GM10266 (cell line): Measurements from ENCODE around the gene TSKU.

Experiments
- DNase-seq: peaks from one replicate; pipeline ENCODE4 v3.0.0; 2012; ENCODE audit errors: extremely low spot score
- CTCF ChIP-seq: IDR thresholded peaks from 2 replicates; pipeline ENCODE4 v1.5.1; 2012; ENCODE audit warnings: mild to moderate bottlenecking, low read depth; ENCODE audit not compliant: control insufficient read depth, insufficient read depth; ENCODE audit errors: missing control alignments

The TSKU gene

DNA sequence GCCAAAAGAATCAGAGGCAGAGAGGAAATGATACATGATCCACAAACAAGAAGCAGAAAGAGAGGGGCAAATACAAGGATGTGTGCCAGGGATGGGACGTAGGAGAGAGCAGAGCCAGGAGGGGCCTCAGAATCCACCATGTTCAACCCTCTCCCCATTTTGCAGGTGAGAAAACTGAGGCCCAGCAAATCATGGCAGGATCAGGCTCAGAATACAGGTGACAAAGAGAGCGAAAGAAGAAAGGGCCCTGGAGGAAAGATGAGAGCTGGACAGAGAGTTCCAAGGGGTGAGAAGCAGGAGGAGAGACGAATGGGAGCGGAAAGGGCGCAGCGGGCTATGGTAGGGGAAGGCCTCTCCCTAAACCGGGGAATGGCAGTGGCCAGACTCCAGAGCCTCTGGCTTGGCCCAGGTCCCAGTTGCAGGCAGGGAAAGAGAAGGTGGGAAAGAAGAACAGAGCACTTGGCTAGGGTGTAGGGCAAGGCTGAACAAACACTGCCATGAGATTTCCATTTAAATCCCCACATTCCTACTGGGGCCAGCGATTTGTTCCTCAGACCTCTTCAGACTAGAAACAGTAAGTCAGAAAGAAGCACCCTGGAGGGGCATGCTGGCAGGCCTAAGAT, 44.4 kb upstream of the TSKU start:
- TF ChIP-seq CTCF, result no peak
- DNase-seq, result no peak

GRCh38 chr11:76739798-76740197, 43.4 kb upstream of the TSKU start:
- TF ChIP-seq CTCF, result no peak
- no peak for DNase-seq

GRCh38 chr11:76740772-76741171, 42.4 kb upstream of the TSKU start:
- no peak for DNase-seq
- no peak for TF ChIP-seq CTCF

DNA sequence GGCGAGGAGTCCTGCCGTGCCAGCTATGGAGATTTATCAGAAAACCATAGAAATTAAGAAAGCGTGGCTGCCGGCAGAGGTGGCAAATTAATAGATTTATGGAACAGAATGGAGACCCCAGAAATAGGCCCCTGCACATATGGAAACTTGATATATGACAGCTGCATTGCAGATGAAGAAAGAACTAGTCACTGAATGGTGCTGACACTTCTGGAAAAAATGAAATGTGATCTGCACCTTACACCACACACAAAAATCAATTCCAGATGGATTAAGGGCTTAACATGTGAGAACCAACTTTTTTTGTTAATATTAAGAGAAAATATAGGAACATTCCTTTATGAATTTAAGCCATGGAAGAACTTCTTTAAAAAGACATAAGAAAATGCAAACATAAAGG, 40.3 kb upstream of the TSKU start:
- no peak for TF ChIP-seq CTCF
- DNase-seq, result no peak

DNA sequence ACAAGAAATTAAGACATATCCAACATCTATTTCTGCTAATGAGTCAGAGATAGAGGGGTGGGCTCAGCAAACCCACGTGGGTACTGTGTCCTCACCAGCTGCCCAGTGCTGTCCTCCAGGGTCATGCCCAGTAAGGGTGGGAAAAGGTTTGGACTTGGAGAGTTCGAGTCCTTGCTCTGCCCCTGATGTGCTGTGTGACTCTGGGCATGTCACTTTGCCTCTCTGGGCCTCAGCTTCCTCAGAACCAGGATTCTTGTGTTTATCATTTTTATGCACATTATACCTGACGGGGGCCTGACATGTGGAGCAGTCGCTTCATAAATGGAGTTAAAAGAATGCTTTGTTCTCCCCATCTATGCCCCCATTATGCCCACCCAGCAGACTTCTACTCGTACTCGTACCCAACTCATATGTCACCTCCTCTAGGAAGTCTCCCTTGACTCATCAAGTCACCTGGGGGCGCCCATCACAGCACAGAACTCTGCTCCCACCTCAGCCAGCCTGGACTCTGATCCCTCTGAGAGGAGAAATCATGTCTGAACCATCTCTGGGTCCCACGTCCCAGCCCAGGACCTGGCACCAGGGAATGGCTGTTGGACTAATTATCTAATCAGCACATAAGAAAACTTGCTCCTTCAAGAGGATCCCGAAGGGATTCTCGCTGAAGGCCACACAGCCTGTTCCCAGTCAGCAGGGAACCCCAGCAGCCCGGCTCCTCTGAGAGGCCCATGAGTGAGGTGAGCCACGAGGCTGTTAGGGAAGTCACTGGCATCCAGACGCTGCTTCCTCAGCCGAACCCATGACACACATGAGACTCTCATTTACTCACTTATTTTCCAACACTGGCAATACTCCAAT, 38.7 kb upstream of the TSKU start:
- DNase-seq, result no peak
- TF ChIP-seq CTCF, result no peak

DNA sequence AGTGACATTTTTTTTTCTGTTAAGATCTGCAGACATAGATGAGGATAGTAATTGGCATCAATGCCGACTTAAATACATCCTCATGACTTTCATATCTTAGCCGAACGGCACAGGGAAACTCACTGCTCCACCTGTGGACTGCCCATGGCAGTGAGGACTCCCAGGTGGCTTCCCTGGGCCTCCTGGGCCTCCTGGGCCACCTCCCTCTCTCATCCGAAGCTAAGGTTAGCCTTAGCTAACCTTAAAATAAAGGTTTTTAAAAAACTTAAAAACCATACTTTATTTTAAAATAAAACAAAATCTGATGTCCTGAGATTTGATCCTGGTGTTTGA, 38.1 kb upstream of the TSKU start:
- TF ChIP-seq CTCF, result no peak
- DNase-seq, result no peak

GRCh38 chr11:76745561-76746207, 37.5 kb upstream of the TSKU start:
- TF ChIP-seq CTCF, result no peak

More at GRCh38 chr11:76745561-76746207, 37.5 kb upstream of the TSKU start:
- DNase-seq, result no peak
